HG02938 (cell line): ENCODE data around the gene SGPP2.
"Not testable (repeated sequence)": the region's sequence is repeated elsewhere in the genome, so short reads cannot be mapped to it uniquely, and the experiment has no call there.

Experiments used
- ATAC-seq: cut with Tn5 transposase; IDR thresholded peaks from one replicate; pipeline ENCODE4 v1.9.1; 2021; ENCODE audit warnings: mild to moderate bottlenecking, moderate library complexity; ENCODE audit not compliant: unreplicated experiment

Gene SGPP2

DNA sequence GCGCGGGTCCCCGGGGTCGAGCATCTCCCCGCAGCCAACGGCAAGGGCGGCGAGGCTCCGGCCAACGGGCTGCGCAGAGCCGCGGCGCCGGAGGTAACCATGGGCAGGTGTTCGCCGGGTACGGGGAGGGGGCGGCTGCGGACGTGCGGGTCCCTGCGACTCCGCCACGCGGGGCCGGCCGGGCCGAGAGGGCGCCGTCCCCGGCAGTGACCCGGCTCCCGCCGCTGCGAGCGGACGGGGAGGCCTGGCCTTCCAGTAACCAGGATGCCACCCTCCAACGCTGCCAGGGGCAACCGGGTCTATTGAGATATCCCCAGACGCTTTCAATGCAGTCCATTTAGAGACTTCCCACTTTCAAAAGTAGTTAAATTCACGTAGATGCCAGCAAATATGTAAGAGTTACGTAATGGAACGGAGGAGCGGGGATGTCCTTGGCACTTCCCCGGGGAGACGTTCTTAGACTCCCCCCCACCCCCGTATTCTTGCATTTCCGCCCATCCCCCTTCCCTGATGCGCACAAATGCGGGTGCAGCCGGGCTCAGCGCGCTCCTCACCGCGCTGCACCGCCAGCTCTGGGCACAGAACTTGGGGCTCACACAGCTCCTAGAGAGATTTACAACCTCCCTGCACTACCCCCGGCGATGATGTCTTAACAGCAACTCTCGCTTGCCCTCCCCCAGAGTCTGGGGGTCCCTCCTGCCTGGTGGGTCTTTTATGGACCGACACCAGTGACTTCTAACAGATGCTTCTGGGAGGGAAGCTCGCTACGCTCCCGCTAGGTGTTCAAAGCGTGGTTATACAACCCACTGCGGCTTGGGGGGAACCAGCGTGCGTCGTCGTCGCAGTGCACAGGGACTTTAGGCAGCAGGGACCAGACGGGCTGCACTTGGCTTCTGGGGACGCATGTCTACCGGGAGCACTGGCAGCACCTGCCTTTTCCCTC is 657 bp downstream of the SGPP2 start:
- no peak for ATAC-seq

DNA sequence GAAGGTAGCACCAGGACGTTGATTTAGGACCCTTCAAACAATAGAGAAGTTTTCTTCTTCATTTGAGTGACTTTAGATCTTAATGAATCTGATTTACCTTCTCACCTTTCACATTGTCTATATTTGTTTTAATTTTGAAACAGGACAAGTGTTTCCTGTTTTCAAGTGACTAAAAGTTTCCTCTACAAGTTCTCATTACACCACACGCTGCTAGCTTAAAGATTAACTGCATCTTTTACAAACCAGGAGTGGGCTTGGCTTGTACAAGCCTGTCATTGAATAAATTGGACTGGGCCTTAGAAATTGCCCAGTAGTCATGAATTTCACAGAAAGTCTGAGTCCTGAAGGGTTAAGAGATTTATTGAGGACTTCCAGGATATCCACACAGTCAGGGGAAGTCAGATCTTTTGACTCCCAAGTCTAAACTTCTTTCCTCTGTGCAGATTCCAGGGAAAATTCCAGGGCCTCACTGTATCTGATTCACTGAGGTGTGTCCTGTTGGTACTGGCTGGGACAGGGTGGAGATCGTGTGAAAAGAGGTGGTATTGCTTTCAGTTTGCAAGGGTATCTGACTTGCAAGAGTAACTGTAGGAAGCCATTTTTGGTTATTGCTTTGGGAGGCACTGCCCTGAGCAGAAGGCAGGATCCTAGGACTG is 3.4 kb downstream of the SGPP2 start:
- ATAC-seq = peak; percentile 56

DNA sequence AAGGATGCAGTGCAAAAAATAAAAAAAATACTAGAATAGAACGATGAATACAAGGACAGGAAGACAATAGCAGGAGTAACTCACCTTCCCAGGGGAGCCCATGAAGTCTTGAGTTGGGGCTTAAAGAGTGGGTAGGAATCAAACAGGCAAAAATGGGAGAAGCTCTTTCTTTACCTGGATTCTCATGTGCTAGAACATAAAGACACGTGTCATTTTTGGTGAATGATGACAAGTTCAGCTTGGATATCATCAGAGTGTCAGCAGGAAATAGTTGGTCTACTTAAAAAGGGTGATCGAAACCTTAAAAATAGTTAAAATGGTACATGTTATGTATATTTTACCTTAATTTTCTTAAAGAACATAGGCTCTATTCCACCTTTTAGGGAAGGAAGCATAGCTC is 5.7 kb downstream of the SGPP2 start:
- ATAC-seq = no peak

DNA sequence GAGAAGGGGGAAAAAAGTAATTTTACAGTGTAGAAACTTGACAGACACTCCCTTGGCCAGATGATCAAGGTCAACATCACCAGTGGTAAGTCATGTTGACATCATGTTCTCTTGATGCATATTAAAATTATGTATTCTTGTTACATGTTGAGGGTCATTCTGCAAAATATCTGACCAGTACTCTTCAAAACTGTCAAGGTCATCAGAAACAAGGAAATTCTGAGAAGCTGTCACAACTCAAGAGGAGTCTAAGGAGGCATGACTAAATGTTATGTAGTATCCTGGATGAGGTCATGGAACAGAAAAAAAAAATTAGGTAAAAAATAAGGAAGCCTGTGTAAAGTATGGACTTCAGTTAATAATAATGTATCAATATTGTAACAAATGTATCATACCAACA is 6.3 kb downstream of the SGPP2 start:
- no peak for ATAC-seq

DNA sequence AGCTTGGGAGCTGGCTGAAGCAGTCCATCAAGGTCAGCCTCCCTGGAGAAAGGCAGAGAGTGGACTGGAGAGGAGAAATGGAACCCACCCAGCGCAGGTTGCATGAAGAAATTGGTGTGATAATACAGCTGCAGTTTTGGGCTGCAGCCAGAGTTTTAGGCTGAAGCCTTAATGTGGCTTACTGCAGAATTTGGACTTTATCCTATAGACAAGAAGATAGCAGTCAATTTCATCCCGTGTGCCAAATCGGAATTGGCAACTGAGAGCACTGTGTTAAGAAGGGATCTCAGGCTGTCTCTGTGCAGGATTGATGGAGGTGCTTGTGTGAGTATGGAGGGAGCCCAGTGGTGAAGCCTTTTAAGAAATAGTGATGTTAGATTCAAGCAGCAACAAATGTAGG is 7.5 kb downstream of the SGPP2 start:
- ATAC-seq = no peak

DNA sequence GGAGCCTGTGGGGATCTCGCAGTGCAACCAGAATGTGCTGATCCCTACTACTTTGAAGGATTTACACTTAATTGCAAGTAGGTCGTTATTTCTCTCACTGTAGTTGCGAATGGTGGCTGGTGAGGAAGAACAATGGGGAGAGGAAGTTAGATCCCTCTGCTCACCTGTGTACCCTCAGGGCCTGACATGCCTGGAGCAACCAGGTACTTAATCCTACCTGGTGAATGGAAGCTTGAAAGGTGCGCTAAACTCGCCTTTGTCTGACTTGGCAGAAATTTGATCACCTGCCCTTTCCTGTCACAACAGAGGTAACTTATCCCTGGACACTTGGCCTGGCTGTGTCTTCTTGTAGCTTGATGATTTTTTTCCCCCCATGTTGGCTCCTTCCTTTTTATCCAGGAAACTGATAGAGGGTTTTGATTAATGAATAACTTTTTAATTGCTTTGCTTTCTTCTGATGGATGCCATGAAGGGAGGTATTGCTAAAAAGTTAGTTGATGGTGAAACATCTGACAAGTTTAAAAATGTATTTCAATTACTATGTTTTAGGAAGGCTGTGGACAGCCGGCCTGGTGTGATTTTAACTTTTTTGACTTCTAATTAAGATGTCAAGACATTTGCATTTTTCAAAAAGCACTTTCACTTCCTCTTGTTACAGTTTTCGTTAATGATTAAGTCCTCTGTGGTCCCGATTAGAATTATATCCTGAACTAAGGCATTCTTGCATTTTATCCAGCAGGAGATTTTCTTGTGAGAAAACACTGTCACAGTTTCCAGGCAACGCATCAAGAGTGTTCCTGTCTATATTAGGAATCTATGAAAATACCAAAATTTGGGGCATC is 9.2 kb downstream of the SGPP2 start:
- ATAC-seq = peak; percentile 78

DNA sequence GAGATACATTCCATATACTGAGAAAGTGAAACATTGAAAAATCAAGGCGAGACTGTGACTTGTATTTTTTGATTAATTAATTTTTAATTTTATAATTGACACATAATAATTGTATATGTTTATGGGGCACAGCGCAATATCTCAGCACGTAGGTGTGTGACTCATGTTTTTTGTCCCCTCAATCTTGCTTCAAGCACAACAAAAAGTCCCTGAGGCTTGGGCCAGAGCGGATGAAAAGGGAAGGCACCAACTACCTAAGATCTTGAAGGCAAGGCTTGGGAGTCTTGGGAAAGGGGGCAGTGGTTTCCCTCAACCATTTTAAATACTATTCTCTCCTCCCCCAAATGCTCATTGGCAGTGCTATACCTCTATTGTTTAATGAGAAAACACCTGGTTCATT is 9.9 kb downstream of the SGPP2 start:
- peak; percentile 64 for ATAC-seq

DNA sequence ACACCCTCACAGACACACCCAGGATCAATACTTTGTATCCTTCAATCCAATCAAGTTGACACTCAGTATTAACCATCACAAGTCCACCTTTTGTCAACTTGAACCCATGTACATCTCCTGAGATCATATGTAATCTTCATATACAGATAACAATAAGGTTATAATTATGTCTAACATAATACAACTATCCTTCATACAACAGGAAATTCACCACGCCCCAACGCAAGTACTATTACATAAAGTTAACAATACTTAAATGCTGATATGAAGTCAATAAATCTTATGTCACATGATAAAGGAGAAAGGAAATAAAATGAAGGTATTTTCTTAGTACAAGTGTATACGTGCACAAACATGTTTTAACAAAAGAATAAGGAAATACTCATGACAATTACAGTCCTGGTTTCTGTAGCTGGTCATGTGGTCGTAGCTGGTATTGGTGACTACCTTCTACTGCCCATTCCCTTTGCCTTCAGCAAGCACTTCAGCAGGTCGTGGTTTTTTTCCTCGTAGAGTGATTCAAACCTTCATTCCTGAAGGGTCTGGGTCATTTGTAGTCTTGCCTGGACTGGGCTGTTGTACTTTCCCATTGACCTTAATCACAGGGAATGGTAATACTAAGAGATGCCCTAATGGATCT is 11.2 kb downstream of the SGPP2 start:
- not testable (repeated sequence) for ATAC-seq

DNA sequence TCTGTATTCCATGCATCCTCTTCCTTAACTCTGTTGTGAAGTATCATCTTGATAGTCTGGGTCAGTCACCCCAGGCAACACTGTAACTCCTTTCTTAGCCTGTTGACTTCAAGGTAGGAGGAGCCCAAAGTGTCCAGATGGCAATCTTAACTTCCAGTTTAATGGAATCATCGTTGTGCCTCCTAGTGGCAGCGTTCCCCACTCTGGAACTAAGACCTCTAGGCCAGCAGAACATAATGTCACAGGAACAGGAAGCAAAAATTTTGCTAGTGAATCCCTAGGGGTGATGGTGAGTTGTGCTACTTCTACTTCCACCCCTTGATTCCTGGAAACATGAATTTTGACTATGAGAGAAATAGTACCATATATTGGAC is 11.7 kb downstream of the SGPP2 start:
- ATAC-seq = no peak

DNA sequence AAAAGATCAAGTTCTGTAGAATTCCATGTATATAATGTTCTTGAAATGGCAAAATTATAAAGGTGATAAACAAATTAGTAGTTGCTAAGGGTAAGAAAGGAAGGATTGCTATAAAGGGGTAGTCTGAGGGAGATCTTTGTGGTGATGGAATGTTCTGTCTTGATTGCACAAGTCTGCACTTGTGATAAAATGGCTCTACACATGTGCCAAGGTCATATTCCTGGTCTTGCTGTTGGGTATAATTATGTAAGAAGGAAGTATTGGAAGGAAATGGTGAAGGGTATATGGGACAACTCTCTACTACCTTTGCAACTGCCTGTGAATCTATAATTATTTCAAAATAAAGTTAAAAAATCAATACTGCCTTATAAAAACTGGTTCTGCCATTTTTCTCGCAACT is 15.3 kb downstream of the SGPP2 start:
- no peak for ATAC-seq

DNA sequence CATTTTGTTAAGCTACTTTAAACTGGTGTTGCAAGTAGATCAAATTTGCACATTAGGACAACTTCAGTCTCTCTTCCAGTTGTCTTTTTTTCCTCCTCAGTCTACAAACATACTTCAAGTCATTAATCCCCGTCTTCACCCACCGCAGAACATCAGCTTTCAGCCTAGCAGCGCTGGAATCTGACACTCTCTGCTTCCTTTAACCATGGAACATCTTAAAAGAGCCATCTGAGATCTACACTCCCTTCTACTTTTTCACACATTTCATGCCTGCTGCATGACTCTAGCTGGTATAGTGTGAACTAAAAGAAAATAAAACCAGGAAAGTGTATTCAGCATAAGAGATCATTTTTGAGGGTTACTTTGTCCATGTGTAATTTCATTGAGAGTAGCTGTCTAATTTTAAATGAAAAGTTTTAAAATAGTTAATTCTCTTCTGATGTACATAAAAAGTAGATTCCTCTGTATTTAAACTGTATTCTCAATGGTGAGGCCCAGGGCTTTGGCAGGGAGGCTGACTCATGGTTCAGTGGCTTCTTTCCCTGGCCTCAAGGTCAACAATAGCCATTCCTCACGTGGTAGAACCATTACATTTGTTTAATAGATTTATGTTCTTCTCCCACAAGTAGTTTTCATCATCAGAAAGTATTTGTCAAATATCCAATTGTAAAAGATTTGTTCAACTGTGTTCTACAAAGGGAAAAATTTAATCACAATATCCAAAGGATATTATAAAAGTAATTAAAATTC is 16.5 kb downstream of the SGPP2 start:
- ATAC-seq = no peak

DNA sequence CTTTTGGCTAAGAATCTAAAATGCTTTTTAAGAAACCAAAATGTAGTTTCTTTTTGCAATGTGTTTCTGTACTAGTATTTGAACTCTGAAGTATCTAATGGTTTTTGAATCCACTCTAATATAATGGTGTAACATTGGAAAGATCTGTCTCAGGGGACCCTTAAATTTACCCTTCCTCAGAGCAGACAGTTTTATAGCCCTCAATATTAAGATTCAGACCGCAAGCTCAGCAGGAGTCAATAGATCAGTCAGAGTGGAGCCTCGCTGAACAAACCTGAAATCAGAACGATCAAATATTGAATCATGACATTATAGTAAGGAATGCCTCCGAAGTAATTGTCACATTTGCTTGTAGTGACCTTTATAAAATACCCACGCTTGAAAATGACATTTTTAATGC is 18.3 kb downstream of the SGPP2 start:
- ATAC-seq = no peak

DNA sequence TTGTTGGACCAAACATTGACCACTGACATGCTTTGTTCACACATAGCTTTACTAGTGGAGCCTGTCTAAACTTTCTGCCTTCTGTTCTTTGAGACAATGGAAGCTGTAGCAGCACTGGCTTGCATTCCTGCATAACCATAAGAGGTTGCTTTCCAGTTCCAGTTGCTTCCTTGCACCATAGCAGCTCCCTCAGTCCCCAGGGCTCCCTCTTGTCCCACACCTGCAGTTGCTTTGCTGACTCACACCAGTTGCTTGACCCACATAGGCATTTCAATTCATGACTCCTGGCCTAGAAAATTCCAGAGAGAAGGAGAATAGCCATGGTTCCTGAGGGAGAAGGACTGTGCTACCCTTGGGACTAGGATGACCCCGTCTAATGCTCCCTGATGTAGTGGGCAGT is 20.9 kb downstream of the SGPP2 start:
- ATAC-seq = no peak

DNA sequence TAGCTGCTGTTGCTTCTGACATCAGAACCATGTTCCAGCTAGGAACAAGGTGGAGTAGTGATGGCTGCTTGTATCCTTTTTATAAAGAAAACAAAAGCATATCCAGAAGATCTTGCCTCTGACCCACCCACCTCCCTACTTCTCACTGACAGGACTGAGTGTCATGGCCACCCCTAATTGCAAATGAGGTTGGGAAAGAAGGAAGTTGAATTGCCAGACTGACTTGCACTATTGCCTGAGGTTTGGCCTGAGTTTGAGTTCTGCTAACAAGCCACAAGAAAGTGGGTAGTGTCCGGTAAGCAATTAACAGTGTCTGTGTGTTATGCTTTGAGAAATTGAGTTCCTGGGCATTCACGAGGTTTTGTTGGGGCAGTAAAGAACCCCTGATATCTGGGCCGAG is 22.8 kb downstream of the SGPP2 start:
- ATAC-seq = no peak

DNA sequence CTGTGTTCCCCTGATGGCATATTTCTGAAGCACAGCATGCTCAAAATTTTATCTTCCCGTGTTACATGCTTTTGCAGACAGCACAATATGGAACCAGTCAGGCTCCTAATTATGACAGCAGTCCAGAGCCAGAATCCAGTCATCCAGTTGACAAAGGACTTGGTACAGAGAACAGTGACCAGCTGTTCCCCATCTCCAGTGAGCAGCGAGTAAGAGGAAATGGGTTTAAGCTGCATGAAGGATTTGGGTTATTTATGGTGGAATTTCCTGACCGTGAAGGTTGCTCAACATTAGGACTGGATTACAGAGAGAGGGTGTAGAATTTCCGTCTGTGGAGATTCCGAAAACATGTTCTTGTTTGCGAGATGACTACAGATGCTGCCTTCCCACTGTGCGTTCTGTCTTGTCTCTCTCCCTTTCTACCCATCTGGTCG is 24.4 kb downstream of the SGPP2 start:
- ATAC-seq = no peak

DNA sequence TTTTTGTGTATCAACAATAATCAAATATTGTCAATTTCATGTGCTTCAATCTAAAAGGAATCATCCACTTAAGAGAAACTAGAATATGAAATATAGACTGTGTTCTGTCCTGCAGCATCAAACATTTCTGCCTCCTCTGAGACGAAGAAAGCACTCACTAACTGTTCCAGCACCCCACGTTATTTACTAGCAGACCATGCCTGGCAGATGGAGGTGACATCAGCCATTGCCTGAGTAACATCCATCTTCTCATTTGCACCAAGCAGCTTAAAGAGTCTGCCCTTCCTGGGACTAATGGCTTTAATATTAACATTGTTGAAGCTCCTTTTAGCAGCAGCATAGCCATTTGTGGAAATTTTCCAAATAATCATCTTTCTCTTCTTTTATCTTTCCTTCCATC is 25.7 kb downstream of the SGPP2 start:
- ATAC-seq = no peak

DNA sequence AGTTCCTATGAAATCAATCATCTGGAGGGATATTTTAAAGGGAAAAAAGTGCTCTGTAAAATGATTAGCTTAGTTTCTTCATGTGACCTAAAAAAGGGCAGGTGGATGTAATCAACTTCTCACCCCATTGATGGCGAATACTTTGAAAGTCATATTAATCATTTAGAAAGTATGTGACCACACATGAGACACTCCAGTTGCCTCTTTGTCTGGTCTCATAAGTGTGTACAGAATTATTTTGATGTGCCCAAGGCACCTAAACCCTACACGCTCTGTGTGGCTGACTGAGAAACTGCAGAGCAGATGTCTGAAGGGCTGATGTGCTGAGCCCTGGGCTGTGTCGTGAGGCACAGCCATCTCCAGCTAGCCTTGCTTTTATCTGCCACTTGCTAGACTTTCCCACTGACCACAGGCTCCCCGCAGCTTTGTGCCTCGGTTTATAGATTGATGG is 26.9 kb downstream of the SGPP2 start:
- ATAC-seq = peak; percentile 100

DNA sequence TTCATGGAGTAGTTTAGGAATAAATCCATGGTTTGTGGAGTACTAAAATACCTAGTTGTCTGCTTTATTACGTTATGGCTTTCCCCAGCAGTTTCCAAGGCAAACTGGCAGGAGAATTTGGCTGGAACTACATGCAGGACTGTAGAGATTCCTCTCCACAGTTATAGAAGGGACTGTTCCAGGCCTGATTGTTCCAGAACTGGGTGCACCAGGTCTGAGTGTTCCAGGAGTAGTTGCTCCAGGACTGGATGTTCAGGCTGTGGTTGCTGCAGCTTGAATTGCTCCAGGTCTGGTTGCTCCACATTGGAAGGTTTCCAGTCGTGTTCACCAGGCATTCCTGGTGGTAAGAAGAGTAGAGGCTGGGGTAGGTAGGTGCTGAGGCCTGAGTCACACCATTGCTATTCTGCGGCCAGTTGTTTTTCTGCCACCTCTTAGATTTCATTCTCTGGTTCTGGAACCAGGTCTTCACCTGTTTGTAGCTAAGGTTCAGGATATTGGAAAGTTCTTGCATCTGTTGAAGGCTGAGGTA is 28.1 kb downstream of the SGPP2 start:
- ATAC-seq = no peak

DNA sequence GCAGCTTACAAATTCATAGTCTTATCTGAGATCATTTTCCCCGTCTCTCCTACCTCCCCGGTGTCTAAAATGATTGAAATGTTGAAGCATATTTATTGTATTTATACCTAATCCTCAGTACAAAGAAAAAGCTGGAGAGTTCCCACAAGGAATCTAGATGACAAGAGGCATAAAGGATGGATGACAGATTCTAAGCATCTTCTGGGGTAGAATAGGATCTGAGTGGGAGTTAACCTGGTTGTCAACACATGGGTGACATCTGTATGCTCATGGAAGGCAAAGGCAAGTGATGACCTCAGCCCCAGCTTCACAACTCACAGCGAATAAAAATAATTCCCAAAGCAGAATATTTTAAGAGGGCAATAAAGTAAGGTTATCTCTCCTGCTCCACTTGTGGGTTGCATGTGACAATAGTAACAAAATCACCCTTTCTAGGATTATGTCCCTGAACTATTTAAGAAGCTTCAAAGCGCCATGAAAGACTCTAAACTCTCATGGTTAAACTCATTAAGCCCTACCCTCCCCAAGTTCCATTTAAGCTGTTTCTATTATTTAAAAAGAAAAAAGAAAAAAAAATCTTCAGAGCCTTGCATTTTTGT is 32.2 kb downstream of the SGPP2 start:
- ATAC-seq = no peak

DNA sequence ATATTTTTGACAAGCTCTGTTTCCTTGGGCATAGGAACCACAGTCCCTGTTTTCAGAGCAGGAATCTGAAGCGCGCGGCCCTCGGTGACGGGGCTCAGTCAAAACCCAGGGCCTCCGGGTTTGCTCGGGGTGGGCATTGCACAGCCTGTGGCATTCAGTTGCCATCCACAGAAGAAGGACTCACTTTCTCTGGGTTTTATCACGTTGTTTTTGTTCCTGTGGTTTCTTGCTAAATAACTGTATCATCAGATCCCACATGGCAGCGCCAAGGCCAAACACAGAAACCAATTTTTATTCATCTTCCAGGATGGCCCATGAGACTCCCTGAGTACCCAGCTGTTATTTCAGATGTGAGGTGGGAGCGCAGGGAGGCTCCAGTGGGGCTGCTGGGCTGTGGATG is 35.6 kb downstream of the SGPP2 start:
- no peak for ATAC-seq
